CD14-positive monocyte (primary cell): ENCODE measurements around the gene TNFSF9. TPM values are rescaled to one million over a fixed set of nuclear protein-coding genes. Genes with fewer than 3 reads are reported as not detected.

ENCODE experiments used
- DNase-seq, 3 donors: peaks; one replicate each; pipeline ENCODE4 v3.0.0-alpha.2; 2011 to 2022
- H2AFZ ChIP-seq: 2 replicates; pipeline ENCODE4 v1.6.0; 2012; ENCODE audit warnings: mild to moderate bottlenecking, low read depth, low read length, inconsistent platforms; ENCODE audit not compliant: insufficient read depth, poor library complexity, severe bottlenecking
- H3K27ac ChIP-seq, 2 donors: 1 replicate in 1 of 2; 2 replicates in 1 of 2; pipeline ENCODE4 v1.5.1; 2012 to 2013; ENCODE audit warnings: low read length in 2 of 2, control low read depth in 1 of 2, inconsistent platforms in 1 of 2, low read depth in 1 of 2, mild to moderate bottlenecking in 1 of 2
- H3K27me3 ChIP-seq, 2 donors: one replicate each; pipeline versions ENCODE4 v1.6.0 to v1.6.1; 2011 to 2013; ENCODE audit warnings: low read length in 2 of 2; ENCODE audit not compliant: control insufficient read depth in 2 of 2, insufficient read depth in 2 of 2
- H3K36me3 ChIP-seq, 2 donors: replicated peaks in 1 of 2; 1 replicate in 1 of 2; 2 replicates in 1 of 2; pipeline versions ENCODE4 v1.5.1 to v1.6.1; 2012 to 2013; ENCODE audit warnings: low read length in 2 of 2, control low read depth in 1 of 2, inconsistent platforms in 1 of 2, mild to moderate bottlenecking in 1 of 2; ENCODE audit not compliant: insufficient read depth in 2 of 2, control insufficient read depth in 1 of 2
- H3K4me1 ChIP-seq, 2 donors: 1 replicate in 1 of 2; 2 replicates in 1 of 2; pipeline versions ENCODE4 v1.5.1 to v1.6.1; 2012 to 2013; ENCODE audit warnings: low read length in 2 of 2, control low read depth in 1 of 2, inconsistent platforms in 1 of 2, mild to moderate bottlenecking in 1 of 2, moderate library complexity in 1 of 2; ENCODE audit not compliant: insufficient read depth in 2 of 2, control insufficient read depth in 1 of 2
- H3K4me2 ChIP-seq: replicated peaks from 2 replicates; pipeline ENCODE3; 2012; ENCODE audit warnings: low read length, moderate library complexity, mild to moderate bottlenecking; ENCODE audit not compliant: poor library complexity, severe bottlenecking; ENCODE audit errors: extremely low read depth
- H3K4me3 ChIP-seq, 3 experiments: fragments of 200-600 bp in 1 of 3; sonication (generic) in 1 of 3; replicated peaks in 1 of 3; 1 replicate in 2 of 3; 2 replicates in 1 of 3; pipeline ENCODE4 v1.5.1; 2011 to 2013; ENCODE audit warnings: low read length in 3 of 3, mild to moderate bottlenecking in 3 of 3, control low read depth in 2 of 3, low read depth in 2 of 3, inconsistent platforms in 1 of 3, moderate library complexity in 1 of 3
- H3K79me2 ChIP-seq: 2 replicates; pipeline ENCODE4 v1.6.0; 2012; ENCODE audit warnings: mild to moderate bottlenecking, control low read depth, inconsistent platforms, low read length, moderate library complexity; ENCODE audit not compliant: insufficient read depth
- H3K9ac ChIP-seq: 2 replicates; pipeline ENCODE4 v1.6.0; 2017; ENCODE audit warnings: low read length, mild to moderate bottlenecking; ENCODE audit not compliant: insufficient read depth, poor library complexity, severe bottlenecking
- H3K9me3 ChIP-seq, 2 donors: replicated peaks in 1 of 2; 1 replicate in 1 of 2; 2 replicates in 1 of 2; pipeline versions ENCODE4 v1.5.1 to v1.6.1; 2012 to 2013; ENCODE audit warnings: low read length in 2 of 2, control low read depth in 1 of 2; ENCODE audit not compliant: control insufficient read depth in 1 of 2, insufficient read depth in 1 of 2
- H4K20me1 ChIP-seq: 2 replicates; pipeline ENCODE4 v1.6.0; 2012; ENCODE audit warnings: mild to moderate bottlenecking, low read length, control low read depth, moderate library complexity; ENCODE audit not compliant: insufficient read depth
- H3K27ac Mint-ChIP-seq, 7 donors: one replicate each; pipeline ENCODE4 v1.8.0; 2020; ENCODE audit warnings: mild to moderate bottlenecking in 7 of 7, mixed read lengths in 7 of 7, moderate library complexity in 6 of 7, inconsistent platforms in 2 of 7
- H3K27me3 Mint-ChIP-seq, 3 donors: one replicate each; pipeline ENCODE4 v1.8.0; 2021 to 2022; ENCODE audit warnings: low read depth in 3 of 3, mild to moderate bottlenecking in 3 of 3, mixed read lengths in 3 of 3, moderate library complexity in 3 of 3, inconsistent platforms in 1 of 3
- H3K36me3 Mint-ChIP-seq, 2 donors: one replicate each; pipeline ENCODE4 v1.8.0; 2020; ENCODE audit warnings: mixed read lengths in 2 of 2, inconsistent platforms in 1 of 2, mild to moderate bottlenecking in 1 of 2
- H3K4me1 Mint-ChIP-seq: one replicate; pipeline ENCODE4 v1.8.0; 2020; ENCODE audit warnings: mild to moderate bottlenecking, mixed read lengths
- H3K4me3 Mint-ChIP-seq, 2 donors: one replicate each; pipeline ENCODE4 v1.8.0; 2020; ENCODE audit warnings: mild to moderate bottlenecking in 2 of 2, mixed read lengths in 2 of 2, moderate library complexity in 1 of 2
- H3K9me3 Mint-ChIP-seq, 7 donors: one replicate each; pipeline ENCODE4 v1.8.0; 2020 to 2022; ENCODE audit warnings: mixed read lengths in 7 of 7, mild to moderate bottlenecking in 6 of 7, moderate library complexity in 6 of 7, inconsistent platforms in 2 of 7
- WGBS: methylation state at CpG from one replicate; pipeline ENCODE4 v1.1.5; 2013; ENCODE audit warnings: missing lambda C conversion rate; ENCODE audit not compliant: insufficient coverage; 5-methylcytosine and 5-hydroxymethylcytosine counted together
- intact Hi-C, 2 donors: fragments of 100-400 bp; cut with micrococcal nuclease; formaldehyde crosslinking; loops; one replicate each; pipeline versions ENCODE4 v1.15.0 to v1.15.1; 2023
- polyA plus RNA-seq, 3 donors: library from polyadenylated mRNA; depleted of rRNA in 1 of 3; unstranded in 2 of 3; stranded (reverse) in 1 of 3; fragments of 300-500 nt in 2 of 3; fragments of >200 nt in 1 of 3; fragmentation: Illumina TruSeq in 2 of 3; gene quantifications; 1 replicate in 2 of 3; 2 replicates in 1 of 3; pipeline ENCODE4 v1.2.3, GENCODE V29; 2012 to 2021
- TF ChIP-seq, protein P1 (sequence below): fragments of 200-600 bp; IDR thresholded peaks from one replicate; pipeline ENCODE4 v1.8.0; 2022; ENCODE audit warnings: antibody characterized with exemption, mild to moderate bottlenecking

TNFSF9 gene
- polyA plus RNA-seq, 3 donors, result 3.7 to 4.9 (median 4.3) TPM

DNA sequence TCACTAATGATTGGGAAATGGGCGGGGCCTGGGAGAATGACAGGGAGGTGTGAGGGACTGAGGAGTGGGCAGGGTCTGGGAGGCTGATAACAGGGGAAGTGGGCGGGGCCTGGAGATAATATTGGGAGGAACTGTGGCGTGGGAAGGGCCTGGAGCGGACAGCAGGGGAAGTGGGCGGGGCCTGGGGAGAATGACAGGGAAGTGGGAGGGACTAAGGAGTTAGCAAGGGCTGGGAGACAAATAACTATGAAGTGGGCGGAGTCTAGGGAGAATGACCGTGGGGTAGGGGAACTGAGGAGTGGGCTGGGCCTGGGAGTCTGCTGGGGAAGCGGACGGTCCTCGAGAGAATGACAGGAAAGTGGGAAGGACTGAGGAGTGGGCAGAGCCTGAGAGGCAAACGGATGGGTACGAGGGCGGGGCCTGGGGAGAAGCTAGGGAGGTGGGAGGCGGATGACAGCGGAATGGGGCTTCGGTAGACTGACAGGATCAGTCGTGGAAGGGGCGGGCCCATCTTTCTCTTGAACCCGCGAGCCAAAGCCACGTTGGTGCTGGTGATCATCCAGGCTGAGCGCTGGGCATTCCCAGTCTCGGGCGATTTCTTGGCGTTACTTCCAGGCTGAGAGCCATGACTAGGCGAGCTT lies 14.7 kb upstream of the TNFSF9 start:
- Histone ChIP-seq H3K27me3 (no peaks in the 10 kb centered on the region), H3K9me3 (no peaks in the 10 kb centered on the region), H3K4me1 (peaks cover 17 to 30% of the 10 kb centered on the region in 2 donors), H3K36me3 (no peaks in the 10 kb centered on the region), H3K9ac (peak overlapping the region; percentile 58), H3K4me2 (peak overlapping the region; percentile 88), H2AFZ (peak overlapping the region; percentile 90), H3K79me2 (no peaks in the 10 kb centered on the region), H3K27ac (peak overlapping the region; percentile 38 to 52), H3K4me3 (peak overlapping the region; percentile 65 to 82 (median 74)), H4K20me1 (no peaks in the 10 kb centered on the region)
- Mint-ChIP-seq H3K4me3 (peak overlapping the region; percentile 98 to 100), H3K36me3 (no peaks in the 10 kb centered on the region), H3K4me1 (peaks cover 24% of the 10 kb centered on the region), H3K9me3 (peaks cover 0 to 4% (median 0%) of the 10 kb centered on the region in 7 donors), H3K27ac (peak overlapping the region; percentile 83 to 97 (median 89)), H3K27me3 (peaks cover 5 to 28% (median 20%) of the 10 kb centered on the region in 3 donors)
- peak; percentile 86 to 93 (median 93) for DNase-seq
- TF ChIP-seq, protein P1, sequence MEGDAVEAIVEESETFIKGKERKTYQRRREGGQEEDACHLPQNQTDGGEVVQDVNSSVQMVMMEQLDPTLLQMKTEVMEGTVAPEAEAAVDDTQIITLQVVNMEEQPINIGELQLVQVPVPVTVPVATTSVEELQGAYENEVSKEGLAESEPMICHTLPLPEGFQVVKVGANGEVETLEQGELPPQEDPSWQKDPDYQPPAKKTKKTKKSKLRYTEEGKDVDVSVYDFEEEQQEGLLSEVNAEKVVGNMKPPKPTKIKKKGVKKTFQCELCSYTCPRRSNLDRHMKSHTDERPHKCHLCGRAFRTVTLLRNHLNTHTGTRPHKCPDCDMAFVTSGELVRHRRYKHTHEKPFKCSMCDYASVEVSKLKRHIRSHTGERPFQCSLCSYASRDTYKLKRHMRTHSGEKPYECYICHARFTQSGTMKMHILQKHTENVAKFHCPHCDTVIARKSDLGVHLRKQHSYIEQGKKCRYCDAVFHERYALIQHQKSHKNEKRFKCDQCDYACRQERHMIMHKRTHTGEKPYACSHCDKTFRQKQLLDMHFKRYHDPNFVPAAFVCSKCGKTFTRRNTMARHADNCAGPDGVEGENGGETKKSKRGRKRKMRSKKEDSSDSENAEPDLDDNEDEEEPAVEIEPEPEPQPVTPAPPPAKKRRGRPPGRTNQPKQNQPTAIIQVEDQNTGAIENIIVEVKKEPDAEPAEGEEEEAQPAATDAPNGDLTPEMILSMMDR, result no peak
- WGBS, result 0% methylated on average over 26 of the region's 26 CpGs
- intact Hi-C loops, result loop anchor here (2.0 to 10.0 kb wide), 3 partner anchors 117 to 347 kb away; partner anchors contain the start of gene SH2D3A (in 2 of the 2)

GRCh38 chr19:6516659-6517291 lies 14.1 kb upstream of the TNFSF9 start:
- WGBS, result 0% methylated on average over 21 of the region's 38 CpGs
- H3K4me1 ChIP-seq, result peaks cover 18 to 31% of the 10 kb centered on the region in 2 donors
- H3K9ac ChIP-seq, result peak overlapping the region; percentile 58
- intact Hi-C loops, result loop anchor here (2.0 to 10.0 kb wide), 3 partner anchors 116 to 346 kb away; partner anchors contain the start of gene SH2D3A (in 2 of the 2)
- H3K36me3 Mint-ChIP-seq, result no peaks in the 10 kb centered on the region
- H3K79me2 ChIP-seq, result no peaks in the 10 kb centered on the region
- H3K36me3 ChIP-seq, result no peaks in the 10 kb centered on the region
- H3K9me3 Mint-ChIP-seq, result peaks cover 0 to 4% (median 0%) of the 10 kb centered on the region in 7 donors
- DNase-seq, result peak; percentile 78 to 86 (median 84)
- TF ChIP-seq, protein P1, result peak; percentile 94
- no peaks in the 10 kb centered on the region for H3K9me3 ChIP-seq
- H3K27me3 ChIP-seq, result no peaks in the 10 kb centered on the region
- H3K4me2 ChIP-seq, result peak overlapping the region; percentile 88
- peak overlapping the region; percentile 65 to 82 (median 74) for H3K4me3 ChIP-seq
- H2AFZ ChIP-seq, result peak overlapping the region; percentile 90
- no peaks in the 10 kb centered on the region for H4K20me1 ChIP-seq
- peaks cover 5 to 28% (median 20%) of the 10 kb centered on the region in 3 donors for H3K27me3 Mint-ChIP-seq
- peaks cover 25% of the 10 kb centered on the region for H3K4me1 Mint-ChIP-seq
- peak overlapping the region; percentile 98 to 100 for H3K4me3 Mint-ChIP-seq
- H3K27ac Mint-ChIP-seq, result peak overlapping the region; percentile 83 to 97 (median 89)
- H3K27ac ChIP-seq, result peak overlapping the region; percentile 38 to 52
